GM12878 (cell line): ENCODE measurements around the gene PAX5. TPM values are rescaled to one million over a fixed set of nuclear protein-coding genes. Genes with fewer than 3 reads are reported as not detected.

Source experiments
- ATF2 ChIP-seq: IDR thresholded peaks from 2 replicates; pipeline ENCODE4 v1.6.1; 2012; ENCODE audit warnings: low read length, inconsistent platforms
- BCLAF1 ChIP-seq: fragments of 450-650 bp; IDR thresholded peaks from 2 replicates; pipeline ENCODE4 v1.6.1; 2017; ENCODE audit warnings: antibody characterized with exemption, mild to moderate bottlenecking, moderate library complexity
- CBFB ChIP-seq: IDR thresholded peaks from 2 replicates; pipeline ENCODE4 v1.6.1; 2016; ENCODE audit warnings: antibody characterized with exemption, low read depth
- CHD1 ChIP-seq: IDR thresholded peaks from 2 replicates; pipeline ENCODE4 v1.6.1; 2012; ENCODE audit warnings: low read depth, low read length, improper control_type of control experiment
- CHD4 ChIP-seq: fragments of 200-600 bp; sonication (generic); IDR thresholded peaks from 2 replicates; pipeline ENCODE4 v1.6.1; 2016; ENCODE audit warnings: mild to moderate bottlenecking
- ESRRA ChIP-seq: IDR thresholded peaks from 2 replicates; pipeline ENCODE4 v1.6.1; 2012; ENCODE audit warnings: mild to moderate bottlenecking, low read length, improper control_type of control experiment
- IRF4 ChIP-seq: IDR thresholded peaks from 2 replicates; pipeline ENCODE4 v1.6.1; 2011; ENCODE audit warnings: low read depth, low read length
- KLF5 ChIP-seq: fragments of 450-650 bp; IDR thresholded peaks from 2 replicates; pipeline ENCODE4 v1.6.1; 2014; ENCODE audit warnings: mild to moderate bottlenecking; ENCODE audit not compliant: partially characterized antibody
- MTA2 ChIP-seq: fragments of 450-650 bp; IDR thresholded peaks from 2 replicates; pipeline ENCODE4 v1.6.1; 2016; ENCODE audit warnings: low read depth, mild to moderate bottlenecking, moderate library complexity
- MYC ChIP-seq: IDR thresholded peaks from 2 replicates; pipeline ENCODE4 v1.6.1; 2011; ENCODE audit warnings: mild to moderate bottlenecking, low read length, moderate library complexity, inconsistent platforms; ENCODE audit not compliant: insufficient read depth, insufficient replicate concordance, insufficient read length, severe bottlenecking
- NFYA ChIP-seq: IDR thresholded peaks from 2 replicates; pipeline ENCODE4 v1.6.1; 2011; ENCODE audit warnings: low read depth, mild to moderate bottlenecking, low read length, improper control_type of control experiment, borderline replicate concordance
- NRF1 ChIP-seq: conservative IDR thresholded peaks from 2 replicates; pipeline ENCODE4 v1.6.1; 2011; ENCODE audit warnings: mild to moderate bottlenecking, low read depth, low read length, improper control_type of control experiment
- POLR2A ChIP-seq: IDR thresholded peaks from 2 replicates; pipeline ENCODE4 v1.6.1; 2011; ENCODE audit warnings: low read depth, mild to moderate bottlenecking, low read length
- RELA ChIP-seq: fragments of 450-650 bp; IDR thresholded peaks from 2 replicates; pipeline ENCODE4 v1.8.0; 2014; ENCODE audit warnings: borderline replicate concordance; ENCODE audit not compliant: partially characterized antibody
- ZNF592 ChIP-seq: fragments of 450-650 bp; IDR thresholded peaks from 2 replicates; pipeline ENCODE4 v1.6.1; 2017; ENCODE audit warnings: mild to moderate bottlenecking, moderate library complexity
- polyA plus RNA-seq, 11 experiments: library from polyadenylated mRNA; depleted of rRNA in 4 of 11; unstranded in 6 of 11; stranded (reverse) in 5 of 11; fragments of >200 nt; fragmentation: Nextera tagmentation in 4 of 11; fragmentation: Illumina TruSeq in 1 of 11; extraction: Ambion mirVana in 4 of 11; extraction: Trizol in 1 of 11; gene quantifications; 1 replicate in 1 of 11; 2 replicates in 10 of 11; pipeline versions ENCODE4 v1.2.1 to v1.2.3, GENCODE V29; 2011 to 2016; ENCODE audit warnings: inconsistent platforms in 2 of 11, missing spikeins in 2 of 11, low read depth in 1 of 11
- total RNA-seq, 4 experiments: library from RNA; depleted of rRNA in 3 of 4; stranded (reverse); fragments of >200 nt in 3 of 4; fragmentation: Illumina TruSeq in 1 of 4; extraction: Trizol in 1 of 4; gene quantifications; 2 replicates each; pipeline versions ENCODE4 v1.2.1 to v1.2.3, GENCODE V29; 2013 to 2021
- TF ChIP-seq, protein P1 (sequence below): IDR thresholded peaks from 2 replicates; pipeline ENCODE4 v1.6.1; 2011; ENCODE audit warnings: low read depth, mild to moderate bottlenecking, low read length, moderate library complexity, borderline replicate concordance; ENCODE audit errors: extremely low read depth
- TF ChIP-seq, protein P2 (sequence below): IDR thresholded peaks from 2 replicates; pipeline ENCODE4 v1.6.1; 2011; ENCODE audit warnings: borderline replicate concordance, low read depth, mild to moderate bottlenecking, moderate library complexity, low read length; ENCODE audit not compliant: insufficient read depth, poor library complexity, severe bottlenecking
- TF ChIP-seq, protein P3 (sequence below): fragments of 450-650 bp; IDR thresholded peaks from 2 replicates; pipeline ENCODE4 v1.6.1; 2014; ENCODE audit warnings: mild to moderate bottlenecking

PAX5 gene
- total and polyA plus RNA-seq, 10 of the 15 experiments (the other 5 are each of a cell fraction or from before 2014, with no cell fraction given) = 2.2 to 123 (median 31.9) TPM

- 0 out of 2 replicates have a peak, but pooled peaks have one; percentile 25 for TF ChIP-seq ZNF592
- TF ChIP-seq CBFB = peak; percentile 33; the same call in 1 of the 2 replicates
- TF ChIP-seq, protein P1, sequence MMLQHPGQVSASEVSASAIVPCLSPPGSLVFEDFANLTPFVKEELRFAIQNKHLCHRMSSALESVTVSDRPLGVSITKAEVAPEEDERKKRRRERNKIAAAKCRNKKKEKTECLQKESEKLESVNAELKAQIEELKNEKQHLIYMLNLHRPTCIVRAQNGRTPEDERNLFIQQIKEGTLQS = no peak
- no peak for TF ChIP-seq BCLAF1
- no peak for TF ChIP-seq MTA2
- TF ChIP-seq CHD1 = no peak
- TF ChIP-seq ATF2 = no peak
- no peak for TF ChIP-seq NFYA
- TF ChIP-seq, protein P2, sequence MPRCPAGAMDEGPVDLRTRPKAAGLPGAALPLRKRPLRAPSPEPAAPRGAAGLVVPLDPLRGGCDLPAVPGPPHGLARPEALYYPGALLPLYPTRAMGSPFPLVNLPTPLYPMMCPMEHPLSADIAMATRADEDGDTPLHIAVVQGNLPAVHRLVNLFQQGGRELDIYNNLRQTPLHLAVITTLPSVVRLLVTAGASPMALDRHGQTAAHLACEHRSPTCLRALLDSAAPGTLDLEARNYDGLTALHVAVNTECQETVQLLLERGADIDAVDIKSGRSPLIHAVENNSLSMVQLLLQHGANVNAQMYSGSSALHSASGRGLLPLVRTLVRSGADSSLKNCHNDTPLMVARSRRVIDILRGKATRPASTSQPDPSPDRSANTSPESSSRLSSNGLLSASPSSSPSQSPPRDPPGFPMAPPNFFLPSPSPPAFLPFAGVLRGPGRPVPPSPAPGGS = no peak
- TF ChIP-seq IRF4 = no peak
- peak; percentile 70 for TF ChIP-seq POLR2A
- no peak for TF ChIP-seq NRF1
- no peak for TF ChIP-seq KLF5
- TF ChIP-seq RELA = no peak
- TF ChIP-seq, protein P3, sequence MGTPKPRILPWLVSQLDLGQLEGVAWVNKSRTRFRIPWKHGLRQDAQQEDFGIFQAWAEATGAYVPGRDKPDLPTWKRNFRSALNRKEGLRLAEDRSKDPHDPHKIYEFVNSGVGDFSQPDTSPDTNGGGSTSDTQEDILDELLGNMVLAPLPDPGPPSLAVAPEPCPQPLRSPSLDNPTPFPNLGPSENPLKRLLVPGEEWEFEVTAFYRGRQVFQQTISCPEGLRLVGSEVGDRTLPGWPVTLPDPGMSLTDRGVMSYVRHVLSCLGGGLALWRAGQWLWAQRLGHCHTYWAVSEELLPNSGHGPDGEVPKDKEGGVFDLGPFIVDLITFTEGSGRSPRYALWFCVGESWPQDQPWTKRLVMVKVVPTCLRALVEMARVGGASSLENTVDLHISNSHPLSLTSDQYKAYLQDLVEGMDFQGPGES = no peak
- no peak for TF ChIP-seq MYC
- no peak for TF ChIP-seq CHD4
- no peak for TF ChIP-seq ESRRA
Observed at GRCh38 chr9:37037503-37038301, 3.6 kb upstream of the PAX5 start (continued).
